CD4-positive, alpha-beta T cell treated with Interleukin-1 beta for 1 hour (primary cell): ENCODE data around the gene NHERF2.

ENCODE experiments used
- DNase-seq, 2 donors: peaks; one replicate each; pipeline ENCODE4 v3.0.0-alpha.2; 2020 to 2022

Gene NHERF2

GRCh38 chr16:2063861-2064260, 37.2 kb downstream of the NHERF2 start:
- DNase-seq, result no peak

- no peak for DNase-seq
Measured at GRCh38 chr16:2064368-2064945, 37.8 kb downstream of the NHERF2 start.

GRCh38 chr16:2066139-2066538, 39.4 kb downstream of the NHERF2 start:
- DNase-seq, result no peak

GRCh38 chr16:2070576-2071453, 44.1 kb downstream of the NHERF2 start:
- DNase-seq, result no peak

- no peak for DNase-seq
Measured at GRCh38 chr16:2071454-2072202, 44.9 kb downstream of the NHERF2 start.

- DNase-seq, result no peak
Measured at GRCh38 chr16:2072926-2073325, 46.2 kb downstream of the NHERF2 start.

GRCh38 chr16:2074071-2074470, 47.4 kb downstream of the NHERF2 start:
- DNase-seq, result no peak

GRCh38 chr16:2075631-2076030, 48.9 kb downstream of the NHERF2 start:
- DNase-seq, result no peak

GRCh38 chr16:2076072-2076865, 49.6 kb downstream of the NHERF2 start:
- no peak for DNase-seq

- no peak for DNase-seq
Measured at GRCh38 chr16:2077016-2077415, 50.3 kb downstream of the NHERF2 start.

- no peak for DNase-seq
Measured at GRCh38 chr16:2077696-2078095, 51.0 kb downstream of the NHERF2 start.

- no peak for DNase-seq
Measured at GRCh38 chr16:2078096-2078495, 51.4 kb downstream of the NHERF2 start.

- no peak for DNase-seq
Measured at GRCh38 chr16:2078691-2079090, 52.0 kb downstream of the NHERF2 start.

GRCh38 chr16:2079311-2079800, 52.7 kb downstream of the NHERF2 start:
- DNase-seq, result no peak

GRCh38 chr16:2079991-2080390, 53.3 kb downstream of the NHERF2 start:
- DNase-seq, result no peak

- DNase-seq, result no peak
Measured at GRCh38 chr16:2081201-2082084, 54.7 kb downstream of the NHERF2 start.

GRCh38 chr16:2082171-2082982, 55.7 kb downstream of the NHERF2 start:
- DNase-seq, result no peak

GRCh38 chr16:2082983-2083364, 56.3 kb downstream of the NHERF2 start:
- DNase-seq, result no peak

GRCh38 chr16:2083409-2083808, 56.7 kb downstream of the NHERF2 start:
- no peak for DNase-seq

- DNase-seq, result no peak
Measured at GRCh38 chr16:2083876-2084780, 57.4 kb downstream of the NHERF2 start.
